Transverse colon (tissue), 4 donors: ENCODE measurements around the gene RAMAC.

Experiments used
- CTCF ChIP-seq, 5 experiments: fragments of 200-600 bp in 3 of 5; fragments of 450-650 bp in 2 of 5; sonication (generic) in 3 of 5; IDR thresholded peaks; 1 replicate in 2 of 5; 2 replicates in 3 of 5; pipeline ENCODE4 v1.5.1; 2016 to 2017; ENCODE audit warnings: antibody characterized with exemption in 5 of 5, inconsistent platforms in 3 of 5, mild to moderate bottlenecking in 2 of 5, moderate library complexity in 1 of 5
- POLR2AphosphoS5 ChIP-seq, 3 donors: sonication (generic); formaldehyde crosslinking; IDR thresholded peaks; one replicate each; pipeline ENCODE4 v1.6.1; 2016; ENCODE audit warnings: antibody characterized with exemption in 3 of 3

- no peak for TF ChIP-seq CTCF (IDR thresholded peaks at IDR 0.05)
- no peak for TF ChIP-seq POLR2AphosphoS5 (IDR thresholded peaks at IDR 0.05)
Measured at GRCh38 chr15:82944056-82944455, 42.0 kb upstream of the RAMAC start.
